Ishikawa (cell line): ENCODE results near the gene MERTK.

Experiments used
- CEBPB ChIP-seq: IDR thresholded peaks from 2 replicates; pipeline ENCODE4 v1.6.1; 2012
- CREB1 ChIP-seq: IDR thresholded peaks from 2 replicates; pipeline ENCODE4 v1.6.1; 2012; ENCODE audit warnings: low read depth
- EGR1 ChIP-seq: IDR thresholded peaks from 2 replicates; pipeline ENCODE4 v1.6.1; 2012
- EP300 ChIP-seq: IDR thresholded peaks from 2 replicates; pipeline ENCODE4 v1.6.1; 2012; ENCODE audit warnings: borderline replicate concordance
- FOXM1 ChIP-seq: IDR thresholded peaks from 2 replicates; pipeline ENCODE4 v1.6.1; 2012; ENCODE audit warnings: low read depth, borderline replicate concordance
- MAX ChIP-seq: IDR thresholded peaks from 2 replicates; pipeline ENCODE4 v1.6.1; 2012
- NFIC ChIP-seq: IDR thresholded peaks from 2 replicates; pipeline ENCODE4 v1.6.1; 2012
- RAD21 ChIP-seq: IDR thresholded peaks from 2 replicates; pipeline ENCODE4 v1.6.1; 2012; ENCODE audit warnings: low read depth
- REST ChIP-seq: IDR thresholded peaks from 2 replicates; pipeline ENCODE4 v1.6.1; 2012; ENCODE audit warnings: low read depth, mild to moderate bottlenecking
- TAF1 ChIP-seq: IDR thresholded peaks from 2 replicates; pipeline ENCODE4 v1.6.1; 2012; ENCODE audit warnings: low read depth, mild to moderate bottlenecking
- TCF12 ChIP-seq: IDR thresholded peaks from 2 replicates; pipeline ENCODE4 v1.6.1; 2012; ENCODE audit warnings: low read depth
- TEAD4 ChIP-seq: IDR thresholded peaks from 2 replicates; pipeline ENCODE4 v1.6.1; 2012
- USF1 ChIP-seq: IDR thresholded peaks from 2 replicates; pipeline ENCODE4 v1.6.1; 2012
- YY1 ChIP-seq: IDR thresholded peaks from 2 replicates; pipeline ENCODE4 v1.6.1; 2012; ENCODE audit warnings: low read depth
- ZBTB7A ChIP-seq: IDR thresholded peaks from 2 replicates; pipeline ENCODE4 v1.6.1; 2012; ENCODE audit warnings: low read depth

The MERTK gene

GRCh38 chr2:112024231-112024630, 125.8 kb downstream of the MERTK start:
- TF ChIP-seq REST: no peak
- TF ChIP-seq TAF1: no peak
- no peak for TF ChIP-seq RAD21
- TF ChIP-seq EGR1: no peak
- no peak for TF ChIP-seq FOXM1
- TF ChIP-seq CEBPB: no peak
- TF ChIP-seq CREB1: no peak
- TF ChIP-seq NFIC: no peak
- no peak for TF ChIP-seq USF1
- no peak for TF ChIP-seq TEAD4
- no peak for TF ChIP-seq EP300
- TF ChIP-seq ZBTB7A: no peak
- no peak for TF ChIP-seq TCF12
- no peak for TF ChIP-seq MAX
- TF ChIP-seq YY1: no peak

GRCh38 chr2:112024896-112025491, 126.6 kb downstream of the MERTK start:
- TF ChIP-seq TAF1 (no peak), RAD21 (no peak), USF1 (no peak), TCF12 (no peak), FOXM1 (no peak), NFIC (no peak), REST (no peak), EP300 (no peak), CEBPB (no peak), MAX (no peak), EGR1 (no peak), TEAD4 (no peak), CREB1 (no peak), YY1 (no peak), ZBTB7A (no peak)

- TF ChIP-seq TAF1 (no peak), ZBTB7A (no peak), EGR1 (no peak), NFIC (no peak), YY1 (no peak), USF1 (no peak), CEBPB (no peak), REST (no peak), FOXM1 (no peak), EP300 (no peak), TEAD4 (no peak), MAX (no peak), CREB1 (no peak)
These were observed 128.1 kb downstream of the MERTK start for GRCh38 chr2:112026509-112026908.

GRCh38 chr2:112027767-112028166, 129.4 kb downstream of the MERTK start:
- TF ChIP-seq YY1 (no peak), RAD21 (no peak), FOXM1 (no peak), NFIC (no peak), USF1 (no peak), EP300 (no peak), CEBPB (no peak), TAF1 (no peak), TCF12 (no peak), EGR1 (no peak), TEAD4 (no peak), REST (no peak), ZBTB7A (no peak), CREB1 (no peak), MAX (no peak)
